Ascending aorta (tissue), 2 donors: ENCODE data around the gene PPIE. TPM values are rescaled to one million over a fixed set of nuclear protein-coding genes. Genes with fewer than 3 reads are reported as not detected.

Experiments
- DNase-seq, 2 donors: peaks; one replicate each; pipeline ENCODE4 v3.0.0-alpha.2; 2019; ENCODE audit warnings: low spot score in 2 of 2
- H3K27ac ChIP-seq, 2 donors: fragments of 200-600 bp; sonication (generic); one replicate each; pipeline ENCODE4 v1.5.1; 2016 to 2017; ENCODE audit warnings: mild to moderate bottlenecking in 1 of 2
- H3K27me3 ChIP-seq: fragments of 200-600 bp; sonication (generic); one replicate; pipeline ENCODE4 v1.5.1; 2017
- H3K36me3 ChIP-seq, 2 donors: fragments of 200-600 bp; sonication (generic); one replicate each; pipeline ENCODE4 v1.5.1; 2016
- H3K4me1 ChIP-seq, 2 donors: fragments of 200-600 bp; sonication (generic); one replicate each; pipeline ENCODE4 v1.5.1; 2016 to 2017; ENCODE audit warnings: mild to moderate bottlenecking in 1 of 2
- H3K4me3 ChIP-seq, 2 donors: fragments of 200-600 bp; sonication (generic); one replicate each; pipeline ENCODE4 v1.5.1; 2016 to 2017; ENCODE audit warnings: mild to moderate bottlenecking in 1 of 2
- H3K9me3 ChIP-seq, 2 donors: fragments of 200-600 bp; sonication (generic); one replicate each; pipeline ENCODE4 v1.5.1; 2016
- CTCF ChIP-seq, 3 experiments: fragments of 200-600 bp in 2 of 3; fragments of 450-650 bp in 1 of 3; sonication (generic) in 2 of 3; IDR thresholded peaks; one replicate each; pipeline ENCODE4 v1.5.1; 2016 to 2019; ENCODE audit warnings: antibody characterized with exemption in 3 of 3, mild to moderate bottlenecking in 1 of 3, moderate library complexity in 1 of 3
- intact Hi-C: fragments of 100-400 bp; cut with DNase I; formaldehyde crosslinking; loops from one replicate; pipeline ENCODE4 v1.15.1; 2023
- total RNA-seq: library from RNA; depleted of rRNA; stranded (reverse); fragments of >200 nt; gene quantifications from one replicate; pipeline ENCODE4 v1.1.0, GENCODE V29; 2016

PPIE gene
- total RNA-seq, 1 donor from 2014 or later, result 58.3 TPM

- no peak for TF ChIP-seq CTCF (IDR thresholded peaks at IDR 0.05)
- no peaks in the 10 kb centered on the region for H3K36me3 ChIP-seq
- intact Hi-C loops, result no loop called here
- no peak for DNase-seq
- no peaks in the 10 kb centered on the region for H3K27me3 ChIP-seq
- H3K4me3 ChIP-seq, result no peak overlapping the region
- H3K4me1 ChIP-seq, result no peaks in the 10 kb centered on the region
- no peaks in the 10 kb centered on the region for H3K9me3 ChIP-seq
- no peak overlapping the region for H3K27ac ChIP-seq
Measured at GRCh38 chr1:39805385-39805784, 66.7 kb downstream of the PPIE start.

GRCh38 chr1:39808784-39809517 is 70.3 kb downstream of the PPIE start:
- Histone ChIP-seq H3K9me3 (no peaks in the 10 kb centered on the region), H3K36me3 (no peaks in the 10 kb centered on the region), H3K4me1 (no peaks in the 10 kb centered on the region), H3K4me3 (no peak overlapping the region), H3K27me3 (no peaks in the 10 kb centered on the region), H3K27ac (no peak overlapping the region)
- TF ChIP-seq CTCF (IDR thresholded peaks at IDR 0.05), result no peak
- intact Hi-C loops, result no loop called here
- DNase-seq, result no peak

- Histone ChIP-seq H3K4me3 (no peak overlapping the region), H3K27ac (no peak overlapping the region), H3K9me3 (no peaks in the 10 kb centered on the region), H3K4me1 (no peaks in the 10 kb centered on the region), H3K27me3 (no peaks in the 10 kb centered on the region), H3K36me3 (no peaks in the 10 kb centered on the region)
- intact Hi-C loops, result no loop called here
- TF ChIP-seq CTCF (IDR thresholded peaks at IDR 0.05), result no peak
- no peak for DNase-seq
Measured at GRCh38 chr1:39812913-39813312, 74.2 kb downstream of the PPIE start.

Other genes with a start within 250 kb of the PPIE start
- not detected for gene BMP8A, start 247.2 kb upstream of the PPIE start, total RNA-seq
- gene PABPC4, start 162.1 kb upstream of the PPIE start, total RNA-seq, result 175 TPM
- 34.0 TPM for gene HEYL, start 99.2 kb upstream of the PPIE start, total RNA-seq
- not detected for gene NT5C1A, start 66.8 kb upstream of the PPIE start, total RNA-seq
- not detected for gene HPCAL4, start 47.4 kb upstream of the PPIE start, total RNA-seq
- not detected for gene OXCT2, start 32.5 kb downstream of the PPIE start, total RNA-seq
- gene BMP8B, start 50.0 kb downstream of the PPIE start, total RNA-seq, result not detected
- 12.2 TPM for gene TRIT1, start 144.6 kb downstream of the PPIE start, total RNA-seq
- gene MYCL, start 163.0 kb downstream of the PPIE start, total RNA-seq, result 22.1 TPM
- 0.32 TPM for gene MFSD2A, start 216.3 kb downstream of the PPIE start, total RNA-seq